Neuronal stem cell (in vitro differentiated cells): ENCODE measurements around the gene SPN.

Experiments
- DNase-seq: peaks from one replicate; pipeline ENCODE4 v3.0.0-alpha.2; 2013; ENCODE audit warnings: low spot score
- H2AFZ ChIP-seq: one replicate; pipeline ENCODE4 v1.6.1; 2013; ENCODE audit warnings: mild to moderate bottlenecking, low read length, inconsistent platforms
- H2AK5ac ChIP-seq: 2 replicates; pipeline ENCODE4 v1.6.1; 2013; ENCODE audit warnings: low read depth, mild to moderate bottlenecking, inconsistent platforms, low read length, moderate library complexity, mixed read lengths
- H2BK120ac ChIP-seq: 2 replicates; pipeline ENCODE4 v1.6.1; 2013; ENCODE audit warnings: low read depth, mild to moderate bottlenecking, inconsistent platforms, low read length, moderate library complexity, mixed read lengths
- H2BK12ac ChIP-seq: one replicate; pipeline ENCODE4 v1.6.1; 2013; ENCODE audit warnings: low read length, inconsistent platforms
- H2BK15ac ChIP-seq: 2 replicates; pipeline ENCODE4 v1.6.1; 2013; ENCODE audit warnings: mild to moderate bottlenecking, low read length, inconsistent platforms, mixed read lengths
- H2BK5ac ChIP-seq: one replicate; pipeline ENCODE4 v1.6.1; 2013; ENCODE audit warnings: inconsistent platforms, mild to moderate bottlenecking, low read length, moderate library complexity
- H3K14ac ChIP-seq: one replicate; pipeline ENCODE4 v1.6.1; 2013; ENCODE audit warnings: low read length, inconsistent platforms
- H3K18ac ChIP-seq: 2 replicates; pipeline ENCODE4 v1.6.1; 2013; ENCODE audit warnings: low read length, inconsistent platforms
- H3K23ac ChIP-seq: 2 replicates; pipeline ENCODE4 v1.6.1; 2013; ENCODE audit warnings: low read depth, mild to moderate bottlenecking, mixed read lengths, low read length, inconsistent platforms; ENCODE audit not compliant: poor library complexity
- H3K27ac ChIP-seq: replicated peaks from 3 replicates; pipeline ENCODE4 v1.5.1; 2013; ENCODE audit warnings: low read length, inconsistent platforms
- H3K27me3 ChIP-seq, 3 experiments: 2 replicates each; pipeline ENCODE4 v1.6.1; 2013; ENCODE audit warnings: low read length in 3 of 3, mild to moderate bottlenecking in 2 of 3, inconsistent platforms in 1 of 3, low read depth in 1 of 3, mixed read lengths in 1 of 3, moderate library complexity in 1 of 3; ENCODE audit not compliant: control insufficient read depth in 3 of 3, insufficient read depth in 3 of 3
- H3K36me3 ChIP-seq, 2 donors: replicated peaks in 1 of 2; 2 replicates each; pipeline ENCODE4 v1.6.1; 2013; ENCODE audit warnings: low read length in 2 of 2; ENCODE audit not compliant: control insufficient read depth in 2 of 2, insufficient read depth in 2 of 2
- H3K4ac ChIP-seq: 2 replicates; pipeline ENCODE4 v1.6.1; 2013; ENCODE audit warnings: inconsistent platforms, mild to moderate bottlenecking, low read length, moderate library complexity
- H3K4me1 ChIP-seq, 2 donors: 1 replicate in 1 of 2; 2 replicates in 1 of 2; pipeline ENCODE4 v1.6.1; 2013; ENCODE audit warnings: low read length in 2 of 2, low read depth in 1 of 2; ENCODE audit not compliant: control insufficient read depth in 2 of 2, insufficient read depth in 1 of 2
- H3K4me2 ChIP-seq: one replicate; pipeline ENCODE4 v1.6.1; 2013; ENCODE audit warnings: mild to moderate bottlenecking, low read length, inconsistent platforms; ENCODE audit not compliant: insufficient read depth, poor library complexity, severe bottlenecking
- H3K4me3 ChIP-seq, 2 donors: 2 replicates each; pipeline ENCODE4 v1.5.1; 2013; ENCODE audit warnings: low read length in 2 of 2, mild to moderate bottlenecking in 2 of 2, inconsistent platforms in 1 of 2, moderate library complexity in 1 of 2
- H3K79me1 ChIP-seq: one replicate; pipeline ENCODE4 v1.6.1; 2013; ENCODE audit warnings: low read depth, mild to moderate bottlenecking, inconsistent platforms, low read length, moderate library complexity
- H3K9ac ChIP-seq: one replicate; pipeline ENCODE4 v1.6.1; 2013; ENCODE audit warnings: mild to moderate bottlenecking, low read depth, low read length, inconsistent platforms; ENCODE audit not compliant: poor library complexity
- H3K9me3 ChIP-seq, 2 donors: replicated peaks in 1 of 2; 2 replicates each; pipeline versions ENCODE3 to v1.6.1; 2013; ENCODE audit warnings: low read length in 2 of 2, mild to moderate bottlenecking in 2 of 2, inconsistent platforms in 1 of 2, low read depth in 1 of 2, mixed read lengths in 1 of 2, moderate library complexity in 1 of 2; ENCODE audit not compliant: control insufficient read depth in 2 of 2, insufficient read depth in 1 of 2
- H4K8ac ChIP-seq: one replicate; pipeline ENCODE4 v1.6.1; 2013; ENCODE audit warnings: low read depth, mild to moderate bottlenecking, inconsistent platforms, low read length, moderate library complexity
- H4K91ac ChIP-seq: one replicate; pipeline ENCODE4 v1.6.1; 2013; ENCODE audit warnings: low read length, low read depth, mild to moderate bottlenecking, inconsistent platforms; ENCODE audit not compliant: poor library complexity
- WGBS, 2 donors: extraction: QIAGEN DNeasy Blood & Tissue Kit; methylation state at CpG; one replicate each; pipeline ENCODE4 v1.1.7; 2013; ENCODE audit warnings: missing lambda C conversion rate in 2 of 2, mixed read lengths in 1 of 2; ENCODE audit not compliant: insufficient read length in 2 of 2, insufficient replicate concordance in 1 of 2; ENCODE audit errors: extremely low coverage in 2 of 2; 5-methylcytosine and 5-hydroxymethylcytosine counted together

The SPN gene

GRCh38 chr16:29658705-29659104 lies 4.3 kb upstream of the SPN start:
- Histone ChIP-seq H2BK5ac (no peak overlapping the region), H2BK120ac (no peak overlapping the region), H2AK5ac (no peak overlapping the region), H3K4ac (no peak overlapping the region), H2BK15ac (no peak overlapping the region), H3K9me3 (no peaks in the 10 kb centered on the region), H4K91ac (no peak overlapping the region), H3K27me3 (no peaks in the 10 kb centered on the region), H2BK12ac (no peak overlapping the region), H3K18ac (no peak overlapping the region), H3K14ac (no peak overlapping the region), H3K23ac (no peak overlapping the region), H3K79me1 (no peaks in the 10 kb centered on the region), H3K4me3 (no peak overlapping the region), H3K9ac (no peak overlapping the region), H3K4me2 (no peak overlapping the region), H4K8ac (no peak overlapping the region), H3K27ac (no peak overlapping the region), H3K36me3 (no peaks in the 10 kb centered on the region), H2AFZ (no peak overlapping the region), H3K4me1 (peaks cover 6 to 8% of the 10 kb centered on the region in 2 donors)
- no CpG with 5 or more reads among the region's 6 CpGs for WGBS, 2 donors
- DNase-seq: no peak

DNA sequence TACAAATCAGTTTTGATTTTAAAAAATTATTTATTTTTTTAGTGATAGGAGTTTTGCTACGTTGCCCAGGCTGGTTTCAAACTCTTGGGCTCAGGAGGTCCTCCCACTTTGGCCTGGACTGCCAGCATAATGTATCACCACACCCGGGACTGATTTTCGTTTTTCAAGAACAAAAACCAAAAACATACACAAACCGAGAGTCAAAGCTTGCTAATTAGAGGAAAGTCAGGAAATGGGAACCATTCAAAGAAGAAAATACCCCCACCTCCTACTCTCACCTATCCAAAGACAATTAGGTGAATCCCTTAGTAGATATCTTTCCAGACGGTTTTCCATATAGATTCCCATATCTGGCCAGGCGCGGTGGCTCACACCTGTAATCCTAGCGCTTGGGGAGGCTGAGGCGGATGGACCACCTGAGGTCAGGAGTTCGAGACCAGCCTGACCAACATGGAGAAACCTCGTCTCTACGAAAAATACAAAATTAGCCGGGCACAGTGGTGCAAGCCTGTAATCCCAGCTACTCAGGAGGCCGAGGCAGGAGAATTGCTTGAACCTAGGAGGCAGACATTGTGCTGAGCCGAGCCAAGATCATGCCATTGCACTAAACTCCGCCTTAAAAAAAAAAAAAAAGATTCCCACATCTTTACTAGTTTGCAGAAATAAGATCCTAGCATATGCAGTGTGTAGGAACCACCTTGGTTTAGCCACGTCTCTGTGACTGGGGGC lies 883 bp upstream of the SPN start:
- Histone ChIP-seq H3K27me3 (no peaks in the 10 kb centered on the region), H3K4me3 (no peak overlapping the region), H3K14ac (no peak overlapping the region), H3K27ac (no peak overlapping the region), H2AK5ac (no peak overlapping the region), H3K4me1 (peaks cover 11 to 28% of the 10 kb centered on the region in 2 donors), H3K4ac (no peak overlapping the region), H4K8ac (no peak overlapping the region), H3K9ac (no peak overlapping the region), H3K4me2 (no peak overlapping the region), H4K91ac (no peak overlapping the region), H3K36me3 (no peaks in the 10 kb centered on the region), H3K18ac (no peak overlapping the region), H2AFZ (peak overlapping the region; percentile 55), H3K79me1 (peaks cover 3% of the 10 kb centered on the region), H3K9me3 (no peaks in the 10 kb centered on the region), H2BK5ac (no peak overlapping the region), H2BK15ac (no peak overlapping the region), H2BK12ac (no peak overlapping the region), H3K23ac (no peak overlapping the region), H2BK120ac (no peak overlapping the region)
- no peak for DNase-seq
- WGBS, 2 donors: no CpG with 5 or more reads among the region's 17 CpGs

DNA sequence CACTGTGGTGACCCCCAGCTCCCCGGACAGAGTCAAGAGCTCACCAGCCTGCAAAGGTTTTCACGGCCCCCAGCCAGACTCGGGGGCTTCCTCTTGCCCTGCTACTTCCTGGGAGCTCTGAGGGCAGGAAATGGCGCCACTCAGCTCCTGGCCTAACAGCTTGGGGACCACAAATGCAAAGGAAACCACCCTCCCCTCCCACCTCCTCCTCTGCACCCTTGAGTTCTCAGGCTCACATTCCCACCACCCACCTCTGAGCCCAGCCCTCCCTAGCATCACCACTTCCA lies 375 bp upstream of the SPN start:
- Histone ChIP-seq H2BK120ac (no peak overlapping the region), H3K36me3 (no peaks in the 10 kb centered on the region), H2AFZ (peak overlapping the region; percentile 55), H3K27ac (no peak overlapping the region), H2BK15ac (peak overlapping the region; percentile 75), H3K23ac (no peak overlapping the region), H3K79me1 (peaks cover 3% of the 10 kb centered on the region), H3K4me2 (no peak overlapping the region), H3K9ac (no peak overlapping the region), H2BK5ac (no peak overlapping the region), H3K4me3 (no peak overlapping the region), H4K8ac (no peak overlapping the region), H3K4me1 (peaks cover 11 to 28% of the 10 kb centered on the region in 2 donors), H3K9me3 (no peaks in the 10 kb centered on the region), H3K18ac (no peak overlapping the region), H3K4ac (no peak overlapping the region), H2AK5ac (peak overlapping the region; percentile 81), H4K91ac (no peak overlapping the region), H3K27me3 (no peaks in the 10 kb centered on the region), H2BK12ac (no peak overlapping the region), H3K14ac (no peak overlapping the region)
- WGBS, 2 donors: no CpG with 5 or more reads among the region's 4 CpGs
- DNase-seq: no peak

DNA sequence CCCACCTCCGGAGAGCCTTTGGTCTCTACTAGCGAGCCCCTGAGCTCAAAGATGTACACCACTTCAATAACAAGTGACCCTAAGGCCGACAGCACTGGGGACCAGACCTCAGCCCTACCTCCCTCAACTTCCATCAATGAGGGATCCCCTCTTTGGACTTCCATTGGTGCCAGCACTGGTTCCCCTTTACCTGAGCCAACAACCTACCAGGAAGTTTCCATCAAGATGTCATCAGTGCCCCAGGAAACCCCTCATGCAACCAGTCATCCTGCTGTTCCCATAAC lies 702 bp downstream of the SPN start:
- Histone ChIP-seq H3K4me3 (no peak overlapping the region), H3K36me3 (no peaks in the 10 kb centered on the region), H3K4me1 (peaks cover 13 to 31% of the 10 kb centered on the region in 2 donors), H3K79me1 (peaks cover 3% of the 10 kb centered on the region), H2BK15ac (no peak overlapping the region), H3K4ac (no peak overlapping the region), H4K8ac (no peak overlapping the region), H2AFZ (peak overlapping the region; percentile 40), H3K27me3 (no peaks in the 10 kb centered on the region), H2BK120ac (no peak overlapping the region), H3K4me2 (no peak overlapping the region), H2BK5ac (no peak overlapping the region), H3K9me3 (no peaks in the 10 kb centered on the region), H4K91ac (no peak overlapping the region), H3K9ac (no peak overlapping the region), H3K14ac (no peak overlapping the region), H2AK5ac (peak overlapping the region; percentile 63), H3K18ac (peak overlapping the region; percentile 45), H3K27ac (no peak overlapping the region), H3K23ac (no peak overlapping the region), H2BK12ac (no peak overlapping the region)
- DNase-seq: no peak
- no CpG with 5 or more reads among the region's 3 CpGs for WGBS, 2 donors
